ENCODE measurements around the gene DOK3. TPM values are rescaled to one million over a fixed set of nuclear protein-coding genes. Genes with fewer than 3 reads are reported as not detected.
A peak's percentile ranks its signal among the peaks of the same experiment; 100 is the strongest.

Gene DOK3
- total RNA-seq, 1 experiment from 2014 or later = 14.5 TPM

DNA sequence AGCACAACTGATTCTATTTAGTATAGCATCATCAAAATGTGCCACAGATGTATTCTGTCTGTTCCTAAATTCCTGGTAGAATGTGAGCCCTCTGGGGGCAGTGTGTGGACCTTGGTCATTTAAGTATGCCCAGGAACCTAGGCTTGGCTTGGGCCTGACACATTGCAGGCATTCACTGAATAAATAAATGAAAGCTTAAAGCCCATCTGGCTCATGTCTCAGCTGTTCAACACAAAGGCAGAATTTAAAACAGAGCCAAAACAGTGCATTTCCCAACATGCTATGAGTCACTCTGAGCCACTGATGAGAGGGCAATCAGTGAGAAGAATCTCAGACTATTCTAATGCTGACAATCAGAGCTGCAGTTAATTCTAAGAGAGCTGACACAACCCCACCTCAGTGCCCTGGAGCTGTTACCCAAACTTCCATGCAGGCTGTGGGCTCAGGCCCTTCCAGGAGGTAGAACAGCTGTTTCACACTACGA is 36.7 kb upstream of the DOK3 start:
- Mint-ChIP-seq H3K27me3 (ENCODE audit: unreplicated experiment) (no peaks in the 10 kb centered on the region), H3K36me3 (ENCODE audit: insufficient read depth, unreplicated experiment) (no peaks in the 10 kb centered on the region), H3K27ac (ENCODE audit: unreplicated experiment) (no peak overlapping the region), H3K9me3 (ENCODE audit: low read depth, unreplicated experiment) (no peaks in the 10 kb centered on the region), H3K4me3 (ENCODE audit: low read depth, unreplicated experiment) (no peak overlapping the region), H3K4me1 (ENCODE audit: low read depth, unreplicated experiment) (peaks cover 15% of the 10 kb centered on the region)
- BruUV-seq (replicated peaks) = no TSS peak
- TF ChIP-seq, protein P1, sequence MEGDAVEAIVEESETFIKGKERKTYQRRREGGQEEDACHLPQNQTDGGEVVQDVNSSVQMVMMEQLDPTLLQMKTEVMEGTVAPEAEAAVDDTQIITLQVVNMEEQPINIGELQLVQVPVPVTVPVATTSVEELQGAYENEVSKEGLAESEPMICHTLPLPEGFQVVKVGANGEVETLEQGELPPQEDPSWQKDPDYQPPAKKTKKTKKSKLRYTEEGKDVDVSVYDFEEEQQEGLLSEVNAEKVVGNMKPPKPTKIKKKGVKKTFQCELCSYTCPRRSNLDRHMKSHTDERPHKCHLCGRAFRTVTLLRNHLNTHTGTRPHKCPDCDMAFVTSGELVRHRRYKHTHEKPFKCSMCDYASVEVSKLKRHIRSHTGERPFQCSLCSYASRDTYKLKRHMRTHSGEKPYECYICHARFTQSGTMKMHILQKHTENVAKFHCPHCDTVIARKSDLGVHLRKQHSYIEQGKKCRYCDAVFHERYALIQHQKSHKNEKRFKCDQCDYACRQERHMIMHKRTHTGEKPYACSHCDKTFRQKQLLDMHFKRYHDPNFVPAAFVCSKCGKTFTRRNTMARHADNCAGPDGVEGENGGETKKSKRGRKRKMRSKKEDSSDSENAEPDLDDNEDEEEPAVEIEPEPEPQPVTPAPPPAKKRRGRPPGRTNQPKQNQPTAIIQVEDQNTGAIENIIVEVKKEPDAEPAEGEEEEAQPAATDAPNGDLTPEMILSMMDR (IDR thresholded peaks at IDR 0.05; ENCODE audit: unreplicated experiment) = no peak
- intact Hi-C loops (cut with micrococcal nuclease; ENCODE audit: unreplicated experiment) = no loop called here
- peak; percentile 37 for DNase-seq
- CTCF ChIA-PET = interaction anchor here (0.6 to 1.1 kb wide), 2 partner anchors 51 to 157 kb away, joined by 4 to 5 read pairs; no protein-coding TSS in a partner anchor

DNA sequence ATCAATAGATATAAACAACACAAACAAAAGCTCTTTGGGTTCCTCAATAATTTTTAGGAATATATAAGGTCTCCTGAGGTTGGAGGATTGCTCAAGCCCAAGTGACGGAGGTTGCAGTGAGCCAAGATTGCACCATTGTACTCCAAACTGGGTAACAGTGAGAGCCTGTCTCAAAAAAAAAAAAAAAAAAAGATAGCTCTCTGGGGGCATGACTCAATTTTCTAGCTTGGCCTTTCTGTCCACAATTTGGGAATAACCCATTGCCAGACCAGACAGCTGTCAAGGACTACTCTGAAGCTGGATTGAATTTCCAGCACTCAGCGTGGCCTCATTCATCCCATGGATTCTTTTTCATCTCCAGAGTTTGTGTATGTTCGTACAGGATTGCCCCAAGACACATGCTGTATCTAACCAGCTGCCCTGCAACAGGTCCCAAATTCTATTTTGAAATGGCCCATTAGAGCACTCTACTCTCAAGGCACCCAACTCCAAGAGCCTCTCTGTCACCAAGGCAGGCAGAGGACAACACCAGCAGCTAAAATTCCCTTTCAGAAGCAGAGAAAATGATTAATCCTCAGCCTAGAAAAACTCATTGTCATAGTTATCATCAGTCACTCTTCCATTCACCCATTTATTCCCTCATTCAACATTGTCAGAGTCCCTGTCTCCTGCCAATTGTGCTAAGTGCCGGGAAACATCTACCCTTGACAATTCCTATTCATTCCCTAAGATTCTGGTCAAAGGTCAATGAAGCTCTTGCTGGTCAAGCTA is 36.0 kb upstream of the DOK3 start:
- Mint-ChIP-seq H3K4me1 (ENCODE audit: low read depth, unreplicated experiment) (peaks cover 15% of the 10 kb centered on the region), H3K9me3 (ENCODE audit: low read depth, unreplicated experiment) (no peaks in the 10 kb centered on the region), H3K27ac (ENCODE audit: unreplicated experiment) (no peak overlapping the region), H3K36me3 (ENCODE audit: insufficient read depth, unreplicated experiment) (no peaks in the 10 kb centered on the region), H3K4me3 (ENCODE audit: low read depth, unreplicated experiment) (no peak overlapping the region), H3K27me3 (ENCODE audit: unreplicated experiment) (no peaks in the 10 kb centered on the region)
- intact Hi-C loops (cut with micrococcal nuclease; ENCODE audit: unreplicated experiment) = no loop called here
- BruUV-seq (replicated peaks) = no TSS peak
- CTCF ChIA-PET = interaction anchor here (0.6 to 1.1 kb wide), 4 partner anchors 50 to 1210 kb away, joined by 3 to 4 read pairs (median 4); no protein-coding TSS in a partner anchor
- DNase-seq = no peak
- TF ChIP-seq, protein P1 (IDR thresholded peaks at IDR 0.05; ENCODE audit: unreplicated experiment) = no peak

DNA sequence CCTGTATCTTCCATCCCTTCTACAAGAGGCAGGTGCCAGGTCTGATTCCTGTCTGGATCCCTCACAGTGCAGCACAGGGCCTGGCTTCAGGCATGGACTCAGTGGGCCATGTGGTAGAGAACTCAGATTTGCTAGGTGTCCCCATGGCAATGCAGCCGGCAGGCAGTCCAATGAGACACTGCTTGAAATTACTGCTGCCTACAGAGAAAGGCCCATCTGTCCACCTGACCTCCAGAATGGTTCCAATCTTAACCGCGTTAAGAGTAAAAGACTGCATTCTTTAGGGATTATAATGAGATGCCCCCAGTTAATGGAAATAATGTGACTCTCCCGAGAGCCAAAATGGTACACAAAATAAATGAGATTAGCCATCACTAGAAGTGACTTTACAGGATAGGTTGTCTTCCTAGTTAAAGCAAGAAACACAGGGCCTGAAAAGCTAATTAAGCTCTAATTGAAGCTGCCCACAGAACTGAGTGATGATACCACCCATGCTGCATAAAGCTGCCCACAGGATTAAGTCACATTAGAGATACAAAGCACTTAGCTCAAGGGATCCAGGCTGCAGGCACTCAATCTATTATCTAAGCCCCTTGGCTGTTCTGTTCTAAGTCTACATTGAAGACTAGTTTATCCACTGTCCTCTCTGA is 33.3 kb upstream of the DOK3 start:
- Mint-ChIP-seq H3K27ac (ENCODE audit: unreplicated experiment) (no peak overlapping the region), H3K4me1 (ENCODE audit: low read depth, unreplicated experiment) (peaks cover 15% of the 10 kb centered on the region), H3K4me3 (ENCODE audit: low read depth, unreplicated experiment) (no peak overlapping the region), H3K9me3 (ENCODE audit: low read depth, unreplicated experiment) (no peaks in the 10 kb centered on the region), H3K36me3 (ENCODE audit: insufficient read depth, unreplicated experiment) (peaks cover 4% of the 10 kb centered on the region), H3K27me3 (ENCODE audit: unreplicated experiment) (no peaks in the 10 kb centered on the region)
- TF ChIP-seq, protein P1 (IDR thresholded peaks at IDR 0.05; ENCODE audit: unreplicated experiment) = no peak
- no TSS peak for BruUV-seq (replicated peaks)
- CTCF ChIA-PET = no interaction called here
- no peak for DNase-seq
- intact Hi-C loops (cut with micrococcal nuclease; ENCODE audit: unreplicated experiment) = no loop called here

DNA sequence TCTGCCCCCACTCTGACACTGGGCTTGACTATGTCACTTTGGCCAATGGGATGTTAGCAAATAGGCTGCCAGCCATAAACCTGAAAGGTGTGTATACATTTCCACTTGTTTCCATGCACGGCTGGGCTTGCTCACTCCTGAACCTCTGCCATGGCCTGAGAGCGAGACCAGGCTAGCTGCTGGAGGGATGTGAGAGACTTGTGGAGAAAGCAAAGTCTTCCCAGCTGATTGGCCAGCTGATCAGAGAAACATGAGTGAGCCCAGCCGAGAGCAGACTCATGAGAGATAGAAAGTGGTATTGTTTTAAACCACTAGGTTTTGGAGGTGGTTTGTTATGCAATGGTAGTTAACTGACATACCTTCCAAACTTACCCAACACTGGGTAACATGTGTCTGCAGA is 30.8 kb upstream of the DOK3 start:
- intact Hi-C loops (cut with micrococcal nuclease; ENCODE audit: unreplicated experiment) = no loop called here
- Mint-ChIP-seq H3K27me3 (ENCODE audit: unreplicated experiment) (no peaks in the 10 kb centered on the region), H3K4me3 (ENCODE audit: low read depth, unreplicated experiment) (no peak overlapping the region), H3K27ac (ENCODE audit: unreplicated experiment) (no peak overlapping the region), H3K9me3 (ENCODE audit: low read depth, unreplicated experiment) (no peaks in the 10 kb centered on the region), H3K4me1 (ENCODE audit: low read depth, unreplicated experiment) (no peaks in the 10 kb centered on the region), H3K36me3 (ENCODE audit: insufficient read depth, unreplicated experiment) (peaks cover 4% of the 10 kb centered on the region)
- TF ChIP-seq, protein P1 (IDR thresholded peaks at IDR 0.05; ENCODE audit: unreplicated experiment) = no peak
- no TSS peak for BruUV-seq (replicated peaks)
- no peak for DNase-seq
- CTCF ChIA-PET = no interaction called here
